Sigmoid colon (tissue), 7 donors: Measurements from ENCODE around the gene TSPOAP1. TPM values are rescaled to one million over a fixed set of nuclear protein-coding genes. Genes with fewer than 3 reads are reported as not detected.

Experiments used
- DNase-seq: peaks from one replicate; pipeline ENCODE4 v3.0.0-alpha.2; 2019
- H3K27ac ChIP-seq, 4 donors: fragments of 200-600 bp; sonication (generic); one replicate each; pipeline ENCODE4 v1.5.1; 2016 to 2019; ENCODE audit warnings: mild to moderate bottlenecking in 1 of 4
- H3K27me3 ChIP-seq, 3 donors: fragments of 200-600 bp; sonication (generic); one replicate each; pipeline ENCODE4 v1.5.1; 2019; ENCODE audit warnings: mild to moderate bottlenecking in 1 of 3
- H3K36me3 ChIP-seq, 4 donors: fragments of 200-600 bp; sonication (generic); one replicate each; pipeline ENCODE4 v1.5.1; 2016 to 2019
- H3K4me1 ChIP-seq, 4 donors: fragments of 200-600 bp; sonication (generic); one replicate each; pipeline ENCODE4 v1.5.1; 2017 to 2019
- H3K4me3 ChIP-seq, 4 donors: fragments of 200-600 bp; sonication (generic); one replicate each; pipeline ENCODE4 v1.5.1; 2017 to 2019; ENCODE audit warnings: mild to moderate bottlenecking in 2 of 4, moderate library complexity in 1 of 4
- H3K9me3 ChIP-seq, 4 donors: fragments of 200-600 bp in 3 of 4; sonication (generic) in 3 of 4; one replicate each; pipeline versions ENCODE4 v1.5.1 to v1.6.1; 2013 to 2019
- EP300 ChIP-seq, 4 donors: sonication (generic); formaldehyde crosslinking; IDR thresholded peaks; one replicate each; pipeline ENCODE4 v1.6.1; 2017; ENCODE audit warnings: antibody characterized with exemption in 4 of 4
- POLR2A ChIP-seq, 2 donors: fragments of 450-650 bp; IDR thresholded peaks; one replicate each; pipeline ENCODE4 v1.6.1; 2016; ENCODE audit warnings: antibody characterized with exemption in 2 of 2, mild to moderate bottlenecking in 2 of 2, moderate library complexity in 2 of 2
- POLR2AphosphoS5 ChIP-seq, 4 donors: sonication (generic); formaldehyde crosslinking; IDR thresholded peaks; one replicate each; pipeline ENCODE4 v1.6.1; 2017; ENCODE audit warnings: antibody characterized with exemption in 4 of 4
- WGBS, 2 donors: extraction: QIAGEN DNeasy Blood & Tissue Kit; methylation state at CpG; one replicate each; pipeline ENCODE4 v1.1.7; 2013; 5-methylcytosine and 5-hydroxymethylcytosine counted together
- intact Hi-C: fragments of 100-400 bp; cut with DNase I; formaldehyde crosslinking; loops from one replicate; pipeline ENCODE4 v1.15.1; 2023
- polyA plus RNA-seq, 3 donors: library from polyadenylated mRNA; stranded (reverse); fragments of 200-250 nt; gene quantifications; one replicate each; pipeline ENCODE4 v1.2.3, GENCODE V29; 2013
- total RNA-seq, 4 donors: library from RNA; depleted of rRNA; stranded (reverse); fragments of >200 nt; gene quantifications; one replicate each; pipeline ENCODE4 v1.1.0, GENCODE V29; 2016
- TF ChIP-seq, protein P1 (sequence below), 4 experiments: fragments of 450-650 bp in 3 of 4; fragments of 200-600 bp in 1 of 4; IDR thresholded peaks; one replicate each; pipeline ENCODE4 v1.5.1; 2016 to 2019; ENCODE audit warnings: antibody characterized with exemption in 4 of 4, mild to moderate bottlenecking in 3 of 4, moderate library complexity in 2 of 4
- donor health status: healthy with polysubstance abuse.
- donor health status: Bipolar disorder and iron deficiency.
- donor health status: healthy.

TSPOAP1 gene
- total and polyA plus RNA-seq, 7 donors = 0.69 to 28.4 (median 12.5) TPM

- DNase-seq = no peak
- intact Hi-C loops = loop anchor here (10.0 kb wide), 2 partner anchors 159 to 279 kb away; partner anchors contain the start of gene MTMR4
- Histone ChIP-seq H3K27me3 (no peaks in the 10 kb centered on the region), H3K4me3 (no peak overlapping the region), H3K27ac (no peak overlapping the region), H3K9me3 (no peaks in the 10 kb centered on the region), H3K4me1 (peaks cover 0 to 13% (median 9%) of the 10 kb centered on the region in 4 donors), H3K36me3 (no peaks in the 10 kb centered on the region)
- TF ChIP-seq POLR2AphosphoS5 (IDR thresholded peaks at IDR 0.05) = no peak
- TF ChIP-seq, protein P1, sequence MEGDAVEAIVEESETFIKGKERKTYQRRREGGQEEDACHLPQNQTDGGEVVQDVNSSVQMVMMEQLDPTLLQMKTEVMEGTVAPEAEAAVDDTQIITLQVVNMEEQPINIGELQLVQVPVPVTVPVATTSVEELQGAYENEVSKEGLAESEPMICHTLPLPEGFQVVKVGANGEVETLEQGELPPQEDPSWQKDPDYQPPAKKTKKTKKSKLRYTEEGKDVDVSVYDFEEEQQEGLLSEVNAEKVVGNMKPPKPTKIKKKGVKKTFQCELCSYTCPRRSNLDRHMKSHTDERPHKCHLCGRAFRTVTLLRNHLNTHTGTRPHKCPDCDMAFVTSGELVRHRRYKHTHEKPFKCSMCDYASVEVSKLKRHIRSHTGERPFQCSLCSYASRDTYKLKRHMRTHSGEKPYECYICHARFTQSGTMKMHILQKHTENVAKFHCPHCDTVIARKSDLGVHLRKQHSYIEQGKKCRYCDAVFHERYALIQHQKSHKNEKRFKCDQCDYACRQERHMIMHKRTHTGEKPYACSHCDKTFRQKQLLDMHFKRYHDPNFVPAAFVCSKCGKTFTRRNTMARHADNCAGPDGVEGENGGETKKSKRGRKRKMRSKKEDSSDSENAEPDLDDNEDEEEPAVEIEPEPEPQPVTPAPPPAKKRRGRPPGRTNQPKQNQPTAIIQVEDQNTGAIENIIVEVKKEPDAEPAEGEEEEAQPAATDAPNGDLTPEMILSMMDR (IDR thresholded peaks at IDR 0.05) = no peak
- TF ChIP-seq POLR2A (IDR thresholded peaks at IDR 0.05) = no peak
- no peak for TF ChIP-seq EP300 (IDR thresholded peaks at IDR 0.05)
- WGBS, 2 donors = 87 to 90% methylated on average over 1 of the region's 1 CpG
Measured at GRCh38 chr17:58356231-58356630, 27.6 kb upstream of the TSPOAP1 start.

- 57 to 70% methylated on average over 6 of the region's 6 CpGs for WGBS, 2 donors
- intact Hi-C loops = loop anchor here (10.0 kb wide), 2 partner anchors 160 to 280 kb away; partner anchors contain the start of gene MTMR4
- Histone ChIP-seq H3K36me3 (peaks cover 3 to 14% (median 10%) of the 10 kb centered on the region in 4 donors), H3K4me1 (peaks cover 0 to 22% (median 14%) of the 10 kb centered on the region in 4 donors), H3K27ac (no peak overlapping the region), H3K27me3 (no peaks in the 10 kb centered on the region), H3K9me3 (no peaks in the 10 kb centered on the region), H3K4me3 (no peak overlapping the region)
- TF ChIP-seq POLR2AphosphoS5 (IDR thresholded peaks at IDR 0.05) (no peak), POLR2A (IDR thresholded peaks at IDR 0.05) (no peak), EP300 (IDR thresholded peaks at IDR 0.05) (no peak)
- TF ChIP-seq, protein P1 (IDR thresholded peaks at IDR 0.05) = no peak
- no peak for DNase-seq
Measured at GRCh38 chr17:58354541-58355216, 26.1 kb upstream of the TSPOAP1 start.

DNA sequence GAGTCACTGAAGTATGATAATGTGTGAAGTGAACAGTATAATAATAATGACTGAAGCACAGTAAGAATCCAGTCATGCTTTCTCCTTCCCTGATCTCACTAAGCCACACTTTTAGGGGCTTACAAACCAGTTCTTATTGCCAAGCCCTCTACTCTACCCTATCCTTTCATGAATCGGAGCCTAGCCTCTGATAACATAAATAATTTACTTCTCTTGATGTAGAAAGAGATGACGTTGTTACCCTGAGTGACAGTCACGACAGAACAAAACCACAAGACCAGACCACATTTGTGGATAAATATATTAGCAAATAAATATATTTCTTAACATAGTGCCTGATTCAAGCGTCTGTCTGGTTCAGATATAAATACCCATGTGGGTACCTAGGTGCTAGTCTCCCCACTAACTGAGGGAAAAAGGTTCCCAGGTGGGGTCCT is 24.8 kb upstream of the TSPOAP1 start:
- no peak for DNase-seq
- intact Hi-C loops = loop anchor here (2.0 to 10.0 kb wide), 4 partner anchors 29 to 281 kb away; partner anchors contain the start of genes MTMR4 and RNF43
- H3K4me1 ChIP-seq = peaks cover 0 to 22% (median 14%) of the 10 kb centered on the region in 4 donors
- no peaks in the 10 kb centered on the region for H3K9me3 ChIP-seq
- H3K36me3 ChIP-seq = peaks cover 6 to 26% (median 20%) of the 10 kb centered on the region in 4 donors
- 16 to 39% methylated on average over 4 of the region's 4 CpGs for WGBS, 2 donors
- peak overlapping the region; percentile 95 to 98 (median 96) for H3K27ac ChIP-seq
- TF ChIP-seq, protein P1 (IDR thresholded peaks at IDR 0.05) = no peak
- TF ChIP-seq POLR2AphosphoS5 (IDR thresholded peaks at IDR 0.05) = no peak
- no peak for TF ChIP-seq EP300 (IDR thresholded peaks at IDR 0.05)
- TF ChIP-seq POLR2A (IDR thresholded peaks at IDR 0.05) = no peak
- no peaks in the 10 kb centered on the region for H3K27me3 ChIP-seq
- peak overlapping the region in 2 of 4 donors; percentile 92 for H3K4me3 ChIP-seq

- intact Hi-C loops = loop anchor here (2.0 to 10.0 kb wide), 4 partner anchors 28 to 282 kb away; partner anchors contain the start of genes MTMR4 and RNF43
- peak; percentile 80 for DNase-seq
- 2 to 3% methylated on average over 26 of the region's 26 CpGs for WGBS, 2 donors
- H3K4me3 ChIP-seq = peak overlapping the region; percentile 58 to 94 (median 92)
- H3K9me3 ChIP-seq = no peaks in the 10 kb centered on the region
- peak overlapping the region; percentile 95 to 98 (median 96) for H3K27ac ChIP-seq
- peaks cover 0 to 22% (median 14%) of the 10 kb centered on the region in 4 donors for H3K4me1 ChIP-seq
- no peaks in the 10 kb centered on the region for H3K27me3 ChIP-seq
- peaks cover 12 to 32% (median 25%) of the 10 kb centered on the region in 4 donors for H3K36me3 ChIP-seq
- TF ChIP-seq, protein P1 (IDR thresholded peaks at IDR 0.05) = no peak
- TF ChIP-seq POLR2A (IDR thresholded peaks at IDR 0.05) (peak; percentile 24 to 59), EP300 (IDR thresholded peaks at IDR 0.05) (no peak), POLR2AphosphoS5 (IDR thresholded peaks at IDR 0.05) (peak; percentile 49 to 85 (median 74))
Measured at GRCh38 chr17:58352596-58353388, 24.2 kb upstream of the TSPOAP1 start.
